ENCODE data around the gene RCE1. TPM values are rescaled to one million over a fixed set of nuclear protein-coding genes. Genes with fewer than 3 reads are reported as not detected.

The RCE1 gene
- total RNA-seq, 1 experiment from 2014 or later, result 27.2 TPM

- DNase-seq (ENCODE audit: low spot score), result no peak
Measured at GRCh38 chr11:66844496-66845142, 1.4 kb downstream of the RCE1 start.

DNA sequence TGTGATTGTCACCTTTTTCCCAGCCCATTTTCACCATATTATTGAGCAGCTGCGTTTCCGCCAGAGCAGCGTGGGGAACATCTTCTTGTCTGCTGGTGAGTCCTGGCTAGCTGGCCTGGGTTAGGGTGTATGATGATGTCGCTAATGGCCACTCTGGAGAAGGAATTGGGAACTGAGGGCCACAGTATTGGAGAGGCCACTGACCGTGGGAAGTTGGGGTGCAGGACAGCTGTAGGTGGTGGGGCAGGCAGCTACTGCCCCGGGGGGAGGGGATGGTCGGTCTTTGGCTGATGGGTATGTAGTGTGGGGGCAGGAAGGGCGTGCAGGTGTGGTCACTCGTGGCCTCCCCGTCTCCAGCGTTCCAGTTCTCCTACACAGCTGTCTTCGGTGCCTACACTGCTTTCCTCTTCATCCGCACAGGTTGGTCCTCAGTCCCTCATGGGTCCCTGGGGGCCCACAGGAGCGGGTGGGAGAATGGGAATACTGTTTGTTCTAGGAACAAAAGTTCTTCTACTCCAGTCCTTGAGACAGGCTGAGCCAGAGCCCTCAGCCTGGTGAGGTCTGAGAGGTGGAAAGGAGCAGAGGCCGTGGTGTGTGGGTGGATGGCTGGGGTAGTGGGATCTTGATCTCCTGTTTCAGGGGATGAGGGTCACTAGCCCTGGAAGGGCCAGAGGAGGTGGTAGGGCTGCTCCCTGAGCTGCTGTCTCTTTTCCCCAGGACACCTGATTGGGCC lies 2.1 kb downstream of the RCE1 start:
- DNase-seq (ENCODE audit: low spot score), result no peak

GRCh38 chr11:66845876-66846212 lies 2.6 kb downstream of the RCE1 start:
- no peak for DNase-seq (ENCODE audit: low spot score)

- DNase-seq (ENCODE audit: low spot score), result no peak
Measured at GRCh38 chr11:66846671-66847091, 3.4 kb downstream of the RCE1 start.

DNA sequence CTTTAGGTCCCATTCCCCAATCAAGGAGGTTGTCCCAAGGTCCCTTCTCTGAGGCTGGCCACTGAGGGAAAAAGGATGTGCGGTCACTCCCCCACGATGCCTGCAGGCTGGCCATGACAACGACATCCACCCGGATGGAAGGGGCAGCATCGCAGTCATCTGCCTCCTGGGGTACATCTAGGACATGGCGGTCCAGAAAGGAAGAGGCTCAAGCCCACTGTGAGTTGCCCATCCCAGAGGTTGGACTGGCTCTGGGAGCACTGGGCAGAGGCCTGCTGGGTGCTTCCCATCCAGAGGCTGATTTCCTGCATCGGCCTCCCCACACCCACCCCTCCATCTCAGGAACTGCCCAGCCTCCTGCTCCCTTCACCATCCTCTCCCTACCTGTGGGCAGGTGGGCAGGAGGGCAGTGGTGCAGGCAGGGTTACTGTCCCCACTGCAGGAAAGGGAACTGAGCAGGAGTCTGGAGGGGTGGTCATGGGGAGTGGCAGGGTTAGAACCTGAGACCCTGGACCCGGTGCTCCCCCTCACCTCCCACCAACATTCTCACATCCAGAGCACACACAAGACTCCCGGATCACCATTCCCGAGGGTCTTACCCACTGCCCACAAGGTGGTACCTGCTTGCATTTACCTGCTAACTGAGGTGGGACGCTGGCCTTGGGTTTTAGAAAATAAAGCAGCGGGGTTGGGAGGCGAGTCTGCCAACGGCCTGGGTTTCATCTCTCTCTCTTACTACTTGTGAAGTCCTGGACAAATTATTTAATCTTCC lies 4.4 kb downstream of the RCE1 start:
- no peak for DNase-seq (ENCODE audit: low spot score)

- DNase-seq (ENCODE audit: low spot score), result no peak
Measured at GRCh38 chr11:66848671-66849500, 5.6 kb downstream of the RCE1 start.

GRCh38 chr11:66849501-66850234 lies 6.4 kb downstream of the RCE1 start:
- no peak for DNase-seq (ENCODE audit: low spot score)

DNA sequence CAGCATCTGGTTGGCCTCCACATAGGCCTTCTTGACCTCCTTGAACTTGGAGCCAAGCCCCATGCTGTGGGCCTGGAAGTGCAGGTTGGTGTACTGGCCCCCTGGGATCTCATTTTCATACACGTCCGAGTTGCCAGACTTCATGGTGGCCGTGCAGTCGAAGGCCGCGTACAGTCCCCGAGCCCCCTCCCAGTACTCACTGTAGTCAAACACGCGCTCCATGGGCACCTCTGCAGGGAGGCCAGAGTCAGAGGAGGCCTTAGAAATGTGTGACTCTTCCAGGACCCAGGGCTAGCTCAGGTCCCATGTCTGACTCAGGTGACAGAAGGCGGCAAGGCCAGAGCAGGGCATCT lies 7.0 kb downstream of the RCE1 start:
- no peak for DNase-seq (ENCODE audit: low spot score)

DNA sequence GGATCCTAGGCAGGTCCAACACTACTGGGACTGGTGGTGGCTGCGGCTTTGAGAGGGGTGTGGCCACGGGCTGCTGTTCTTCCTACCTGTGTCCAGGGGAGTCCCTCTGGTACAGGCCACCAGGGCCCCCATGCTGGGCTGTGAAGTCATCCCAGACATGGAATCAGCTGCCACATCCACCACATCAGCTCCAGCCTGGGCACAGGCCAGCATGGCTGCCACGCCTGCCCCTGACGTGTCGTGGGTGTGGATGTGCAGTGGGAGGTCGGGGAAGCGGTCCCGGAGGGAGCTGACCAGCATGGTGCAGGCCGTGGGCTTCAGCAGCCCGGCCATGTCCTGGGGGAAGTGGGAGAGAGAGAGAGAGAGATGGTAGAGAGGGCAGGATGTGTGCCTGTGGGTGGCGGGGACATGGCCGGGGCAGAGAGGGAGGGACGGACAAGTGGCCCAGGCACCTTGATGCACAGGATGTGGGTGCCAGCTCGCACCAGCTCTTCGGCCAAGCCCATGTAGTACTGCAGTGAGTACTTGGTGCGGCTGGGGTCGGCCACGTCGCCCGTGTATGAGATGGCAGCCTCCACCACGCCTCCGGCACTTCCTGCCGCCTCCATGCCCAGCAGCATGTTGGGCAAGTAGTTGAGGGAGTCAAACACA lies 7.5 kb downstream of the RCE1 start:
- DNase-seq (ENCODE audit: low spot score), result no peak

DNA sequence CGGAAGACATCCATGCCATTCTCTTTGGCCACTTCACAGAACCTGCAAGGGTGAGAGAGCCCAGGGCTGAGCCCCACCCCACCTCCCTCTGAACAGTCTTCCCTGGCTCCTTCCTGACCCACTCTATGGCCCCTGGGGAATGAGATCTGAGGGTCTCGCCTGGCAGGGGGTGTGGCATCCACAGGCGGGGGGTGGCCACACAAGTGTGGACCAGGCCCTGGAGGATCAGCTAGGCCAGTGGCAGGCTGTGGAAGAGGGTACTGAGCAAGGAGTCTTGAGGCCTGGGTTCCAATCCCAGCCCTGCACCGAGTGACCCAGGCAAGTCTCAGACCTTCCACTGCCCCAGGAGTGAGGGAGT lies 8.0 kb downstream of the RCE1 start:
- no peak for DNase-seq (ENCODE audit: low spot score)

GRCh38 chr11:66851698-66852465 lies 8.6 kb downstream of the RCE1 start:
- DNase-seq (ENCODE audit: low spot score), result no peak

DNA sequence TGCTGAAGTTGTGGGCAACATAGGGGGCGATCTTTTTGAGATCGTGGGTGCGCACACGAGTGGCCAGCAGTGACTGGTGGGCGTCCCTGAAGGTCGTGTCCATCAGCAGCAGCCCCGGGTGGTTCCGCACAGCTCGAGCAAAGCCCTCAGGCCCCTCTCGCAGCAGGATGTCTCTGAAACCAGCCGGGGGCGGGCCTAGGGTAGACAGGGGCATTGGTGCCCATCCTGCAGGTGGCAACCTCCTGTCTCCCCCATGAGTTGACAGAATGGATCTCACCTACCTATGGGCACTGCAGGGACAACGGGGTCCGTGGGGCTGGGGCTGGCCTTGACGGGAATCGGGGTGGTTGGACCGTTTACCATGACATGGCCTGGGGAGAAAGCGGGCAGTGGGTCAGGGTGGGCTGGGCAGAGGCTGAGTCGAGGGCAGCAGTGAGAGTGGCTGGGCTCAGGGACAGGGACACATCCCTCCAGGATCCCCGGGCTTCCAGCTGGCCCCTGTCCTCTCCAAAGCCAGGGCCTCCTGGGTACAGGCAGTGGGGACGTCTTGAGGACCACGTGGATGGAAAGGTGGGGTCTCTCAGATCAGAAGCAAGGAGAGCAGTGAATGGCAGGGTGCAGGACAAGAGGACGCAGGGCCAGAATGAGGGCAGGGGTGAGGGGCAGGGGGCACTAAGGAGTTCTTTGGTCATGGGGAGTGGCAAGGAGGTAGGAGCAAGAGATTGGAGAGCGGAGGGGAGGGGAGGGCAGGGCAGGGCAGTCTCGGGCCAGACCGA lies 9.4 kb downstream of the RCE1 start:
- no peak for DNase-seq (ENCODE audit: low spot score)

DNA sequence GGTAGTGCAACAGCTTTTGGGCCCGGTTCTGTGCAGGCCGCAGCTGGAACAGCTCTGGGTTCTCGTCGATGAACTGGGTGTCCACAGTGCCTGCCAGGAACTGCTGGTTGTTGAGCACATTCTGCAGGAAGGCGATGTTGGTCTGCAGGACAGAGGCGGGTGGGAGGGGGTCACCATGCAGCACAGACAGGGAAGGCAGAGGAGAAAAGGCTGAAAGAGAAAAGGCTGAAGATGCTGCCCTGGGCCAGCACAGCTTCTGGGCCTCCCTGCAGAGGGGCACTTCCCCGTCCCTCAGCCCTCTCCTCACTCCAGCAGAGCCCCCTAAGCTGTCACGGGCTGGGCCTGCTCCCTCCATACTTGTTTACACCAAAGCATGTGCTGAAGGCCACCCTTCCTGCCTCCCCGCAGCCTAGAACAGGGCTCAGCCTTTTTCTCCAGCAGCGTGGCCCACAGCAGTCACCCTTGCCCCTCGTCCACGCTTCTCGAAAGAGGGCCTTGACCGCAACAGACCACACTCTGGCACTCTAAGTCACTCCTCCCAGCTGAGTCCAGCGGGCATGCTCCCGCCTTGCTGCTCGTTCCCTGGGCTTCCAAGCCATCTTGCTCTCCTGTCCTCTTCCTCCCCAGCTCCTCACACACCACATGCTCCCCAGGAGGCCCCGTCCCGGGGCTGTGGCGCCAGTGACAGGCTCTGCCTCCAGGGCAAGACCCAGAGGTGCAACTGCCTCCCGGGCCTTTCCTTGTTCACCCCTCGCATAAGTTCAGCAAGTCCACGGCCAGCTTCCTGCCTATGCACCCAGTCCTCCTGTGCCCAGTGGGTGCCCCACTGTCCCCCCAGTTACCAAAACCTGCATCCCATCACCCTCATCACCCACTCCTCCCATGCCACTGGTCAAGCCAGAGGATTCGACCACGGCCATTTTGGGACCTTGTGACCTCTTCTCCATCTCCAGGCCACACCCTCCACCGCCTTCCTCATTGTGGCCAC lies 10.3 kb downstream of the RCE1 start:
- DNase-seq (ENCODE audit: low spot score), result no peak

GRCh38 chr11:66854231-66854661 lies 11.0 kb downstream of the RCE1 start:
- no peak for DNase-seq (ENCODE audit: low spot score)

- no peak for DNase-seq (ENCODE audit: low spot score)
Measured at GRCh38 chr11:66854729-66855211, 11.5 kb downstream of the RCE1 start.

GRCh38 chr11:66855574-66856495 lies 12.6 kb downstream of the RCE1 start:
- DNase-seq (ENCODE audit: low spot score), result peak; percentile 78
